HTR-8/SVneo (cell line): ENCODE data around the gene APOA4.

Source experiments
- DNase-seq: peaks from one replicate; pipeline ENCODE4 v3.0.0; 2011; ENCODE audit warnings: low spot score, mixed read lengths; ENCODE audit not compliant: insufficient read length
- FAIRE-seq: peaks from 2 replicates; lab custom pipeline; 2011; peaks lifted over from hg19 to GRCh38; lab: Jason Lieb, UNC

APOA4 gene

DNA sequence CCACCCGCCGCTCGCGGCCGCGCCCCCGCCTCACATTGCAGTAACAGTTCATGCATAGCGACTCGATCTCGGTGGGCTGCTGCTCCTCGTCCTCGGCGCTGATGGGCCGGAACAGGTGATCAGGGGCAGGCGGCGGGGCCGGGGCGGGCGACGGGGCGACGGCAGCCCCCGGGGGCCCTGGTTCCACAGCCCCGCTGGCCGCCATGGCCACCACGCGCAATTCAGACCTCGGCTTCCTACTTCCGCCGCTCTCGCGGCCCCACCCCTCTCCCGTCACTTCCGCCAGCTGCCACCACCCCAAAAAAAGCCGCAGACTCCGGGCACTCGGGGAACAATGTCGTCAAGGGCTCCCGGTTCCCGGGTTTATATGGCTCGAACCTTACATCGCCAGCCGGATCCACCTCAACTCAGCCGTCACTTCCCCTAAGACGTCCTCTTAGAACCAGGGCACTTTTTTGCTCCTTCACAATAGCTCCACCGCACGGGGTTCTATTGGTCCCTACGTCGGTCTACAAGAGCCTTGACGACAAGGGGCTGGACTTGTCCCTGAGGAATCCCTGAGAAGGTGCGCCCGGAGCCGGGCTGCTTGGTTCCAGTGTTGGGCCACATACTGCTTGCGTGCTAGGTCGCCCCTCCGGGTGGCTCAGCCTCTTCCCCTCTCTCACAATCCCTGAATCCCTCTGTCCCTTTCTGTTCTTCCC is 35.2 kb downstream of the APOA4 start, which contains the start of gene ZPR1:
TSS of gene ZPR1 (minus strand) at position 238 of the 701 bp plus-strand sequence. CDS start at position 205, 33 bp downstream.
- FAIRE-seq (peak; percentile 64), DNase-seq (peak; percentile 85)

DNA sequence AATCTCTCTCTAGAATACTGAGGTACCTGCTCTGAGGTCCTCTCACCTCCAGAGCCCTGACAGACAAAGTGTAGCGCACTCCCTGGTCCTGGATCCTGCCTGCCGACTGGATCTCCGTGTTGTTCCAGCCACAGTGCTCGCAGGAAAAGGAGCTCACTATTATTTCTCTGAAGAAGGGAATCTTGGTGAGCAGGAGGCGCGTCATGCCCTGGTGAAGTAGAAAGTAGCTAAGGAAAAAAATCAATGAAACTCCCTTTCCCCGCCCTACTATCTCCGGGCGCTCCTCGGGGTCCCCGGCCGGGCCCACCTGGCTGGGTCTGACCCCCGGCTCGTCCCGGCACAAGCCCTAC is 35.7 kb downstream of the APOA4 start:
- FAIRE-seq (peak; percentile 33), DNase-seq (no peak)

DNA sequence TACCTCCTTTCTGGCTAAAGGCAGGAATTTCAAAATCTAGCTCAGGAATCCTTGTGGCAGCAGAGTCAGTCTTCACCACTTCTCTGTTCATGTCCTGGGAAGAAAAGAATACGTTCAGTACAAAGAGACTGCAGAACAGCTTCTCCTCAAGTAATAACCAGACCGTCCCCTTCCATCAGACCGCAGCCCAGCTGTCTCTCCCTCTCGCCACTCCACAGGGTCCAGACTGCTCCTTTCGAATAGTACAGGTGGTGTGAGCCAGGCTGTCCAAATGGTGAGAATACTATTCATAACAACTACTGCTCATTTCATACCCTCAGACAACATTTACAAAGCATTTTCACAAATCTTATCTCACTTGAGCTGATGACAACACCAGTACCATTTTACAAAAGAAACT is 36.1 kb downstream of the APOA4 start:
- no peak for FAIRE-seq
- DNase-seq, result no peak

DNA sequence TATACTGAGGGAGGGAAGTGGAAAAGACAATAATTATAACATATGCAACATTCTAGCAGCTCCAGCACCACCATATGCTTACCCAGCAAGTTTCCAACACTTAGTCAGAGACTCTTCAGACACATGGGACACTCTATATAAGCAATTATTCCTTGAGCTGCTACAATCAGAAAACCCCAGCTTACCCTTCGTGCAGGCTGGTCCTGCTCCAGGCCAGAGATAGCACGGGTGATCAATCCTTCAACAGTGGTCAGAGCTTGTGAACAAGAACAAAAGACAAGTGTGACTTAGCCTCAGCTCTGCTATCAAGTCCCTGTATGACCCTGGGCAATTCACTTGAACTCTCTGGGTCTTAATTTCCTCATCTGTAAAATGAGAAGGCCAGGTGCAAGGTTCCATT is 36.8 kb downstream of the APOA4 start:
- DNase-seq (no peak), FAIRE-seq (no peak)

DNA sequence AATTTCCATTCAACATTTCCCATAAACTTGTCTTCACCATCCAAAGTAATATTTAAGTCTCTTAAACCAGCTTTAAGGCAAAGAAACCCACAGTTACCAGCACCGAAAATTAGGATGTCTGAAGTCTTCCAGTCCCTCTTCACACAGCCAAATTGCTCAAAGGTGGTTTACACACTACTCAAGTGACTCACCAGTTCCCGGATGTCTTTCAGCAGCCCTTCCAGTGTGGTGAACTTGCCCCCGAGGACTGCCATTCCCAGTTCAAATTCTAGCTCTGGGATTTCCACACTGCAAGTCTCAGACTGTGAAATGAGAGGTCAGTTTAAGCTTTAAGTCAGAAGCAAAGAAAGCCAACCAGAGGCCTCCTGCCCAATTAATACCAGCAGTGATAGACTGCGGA is 40.4 kb downstream of the APOA4 start:
- DNase-seq (no peak), FAIRE-seq (no peak)

DNA sequence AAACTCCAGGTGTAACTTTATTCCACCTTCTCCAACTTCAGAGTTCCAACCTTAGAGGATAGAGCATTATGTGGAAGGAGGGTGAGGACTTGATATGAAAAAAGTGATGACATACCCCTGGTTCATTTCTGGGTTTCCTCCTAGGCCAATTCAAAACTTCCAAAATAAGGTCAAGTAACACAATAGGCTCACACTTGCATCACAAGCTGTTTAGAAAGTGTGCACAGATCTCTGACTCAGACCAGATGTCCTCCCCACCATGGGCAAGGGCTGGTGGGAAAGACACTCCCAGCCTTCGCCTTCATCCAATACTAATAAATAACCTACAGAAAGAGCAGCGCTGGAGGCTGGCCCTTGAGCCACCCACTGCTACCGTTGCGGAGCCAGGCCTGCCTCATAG is 44.5 kb downstream of the APOA4 start:
- DNase-seq (no peak), FAIRE-seq (no peak)

DNA sequence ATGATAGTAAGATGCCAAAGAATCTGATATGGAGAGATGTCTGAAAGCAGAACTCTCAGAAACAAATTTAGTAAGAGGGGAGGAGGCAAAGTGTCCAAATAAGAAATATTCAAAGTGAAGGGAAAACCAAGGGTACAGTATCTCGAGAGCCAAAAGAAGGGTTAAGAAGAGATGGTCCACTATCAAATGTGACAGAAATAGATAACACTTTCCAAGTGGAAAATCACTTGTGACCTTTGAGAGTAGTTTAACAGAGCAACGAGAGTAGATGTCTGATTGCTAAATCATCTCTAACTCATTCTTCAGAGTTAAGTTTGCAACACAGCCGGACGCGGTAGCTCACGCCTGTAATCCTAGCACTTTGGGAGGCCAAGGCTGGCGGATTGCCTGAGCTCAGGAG is 46.0 kb downstream of the APOA4 start:
- FAIRE-seq, result no peak
- no peak for DNase-seq

DNA sequence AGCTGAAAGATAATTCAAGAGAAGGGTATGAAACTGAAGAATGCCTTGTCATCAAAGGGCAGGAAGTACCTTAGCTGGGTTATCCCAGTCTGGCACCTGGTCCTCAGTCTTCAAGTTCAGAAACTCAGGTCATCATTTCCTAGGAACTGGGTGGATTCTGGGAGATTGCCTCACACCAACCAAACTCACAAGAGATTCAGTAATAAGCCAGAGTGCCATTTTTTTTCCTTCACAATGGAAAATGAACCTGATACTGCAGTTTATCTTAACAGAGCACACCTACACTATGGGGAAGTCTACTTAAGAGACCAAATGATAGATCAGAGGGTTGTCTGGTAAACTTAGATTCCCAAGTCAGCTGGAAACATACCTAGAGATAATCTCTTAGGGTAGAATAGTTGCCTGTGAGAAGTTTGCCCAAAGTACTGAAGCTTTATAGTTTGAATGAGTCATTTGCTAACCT is 46.6 kb downstream of the APOA4 start:
- FAIRE-seq (no peak), DNase-seq (no peak)

DNA sequence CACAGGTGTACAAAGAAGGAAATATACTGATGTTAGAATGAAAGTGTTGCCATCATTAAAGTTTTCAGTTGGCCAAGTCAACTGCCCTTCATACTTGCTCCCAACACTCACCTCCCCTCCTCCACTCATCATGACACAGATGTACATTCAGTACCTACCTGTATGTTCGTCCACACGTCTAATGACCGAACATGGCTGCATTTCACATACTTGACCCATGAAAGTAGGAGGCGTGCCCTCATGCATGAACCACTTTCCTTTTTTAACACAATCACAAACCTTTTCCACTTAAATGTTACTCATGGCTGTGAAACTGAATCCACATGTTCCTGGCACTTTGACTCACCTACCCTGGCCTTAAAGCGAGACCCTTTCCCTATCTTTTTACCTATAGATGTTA is 47.1 kb downstream of the APOA4 start:
- FAIRE-seq, result peak; percentile 77

DNA sequence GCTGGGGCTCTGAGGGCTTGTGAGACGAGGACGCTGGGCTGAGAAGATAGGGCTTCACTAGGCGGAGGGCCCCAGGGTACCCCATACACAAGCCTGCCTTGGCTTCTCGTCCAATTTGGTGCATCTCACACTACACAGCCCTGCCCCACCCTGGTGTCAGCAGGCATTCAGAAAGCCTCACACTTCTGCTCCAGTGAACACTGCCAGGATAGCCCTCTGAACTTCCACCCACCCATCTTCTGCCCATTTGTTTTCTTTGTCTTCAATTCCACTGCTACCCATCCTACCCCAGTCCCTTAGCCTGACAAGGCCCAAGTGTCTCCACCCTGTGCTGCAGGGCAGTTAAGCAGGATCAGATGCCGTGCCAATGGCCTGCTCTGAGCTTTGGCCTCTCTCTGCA is 48.4 kb downstream of the APOA4 start:
- DNase-seq, result no peak
- no peak for FAIRE-seq

More for the DNA sequence above, 47.1 kb downstream of the APOA4 start:
- DNase-seq, result no peak

DNA sequence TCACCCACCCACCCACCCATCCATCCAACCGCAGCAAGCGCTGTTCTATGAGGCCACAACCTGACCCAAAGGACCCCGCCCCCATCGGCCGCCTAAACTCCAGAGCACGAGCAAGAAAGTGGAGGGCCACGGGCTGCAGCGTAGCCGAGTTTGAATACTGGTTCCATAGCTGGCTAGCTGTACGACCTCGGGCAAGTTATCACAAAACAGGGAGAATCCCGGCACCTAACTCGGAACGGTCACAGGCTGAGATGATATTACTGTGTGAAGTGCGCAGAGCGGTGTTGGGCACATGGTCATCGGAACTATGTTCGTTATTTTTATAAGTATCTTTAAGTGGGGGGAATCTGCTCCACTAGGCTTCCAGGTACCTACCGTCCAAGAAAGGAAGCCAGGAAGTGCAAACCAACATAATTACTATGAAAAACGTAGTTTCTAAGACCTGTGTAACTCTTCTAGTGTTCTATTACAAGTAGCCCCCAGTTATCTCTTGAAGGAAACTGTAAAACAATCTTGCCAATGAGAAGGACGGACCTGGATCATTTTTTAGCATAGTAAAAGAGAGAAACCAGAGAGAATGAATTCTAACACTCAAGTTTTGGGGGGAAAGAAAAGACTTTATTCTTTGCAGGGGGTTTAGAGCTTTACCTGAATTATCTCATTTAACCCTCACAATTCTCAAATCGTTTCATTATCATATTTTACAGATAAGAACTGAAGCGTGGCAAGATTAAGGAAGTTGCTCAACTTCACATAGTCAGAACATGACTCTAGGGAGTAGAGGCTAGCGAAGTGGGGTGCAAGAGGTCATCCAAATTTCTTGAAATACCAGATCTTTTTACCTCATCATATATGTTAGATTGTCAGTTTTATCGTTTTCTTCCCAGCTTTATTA is 49.7 kb downstream of the APOA4 start:
- DNase-seq, result no peak
- FAIRE-seq, result no peak

DNA sequence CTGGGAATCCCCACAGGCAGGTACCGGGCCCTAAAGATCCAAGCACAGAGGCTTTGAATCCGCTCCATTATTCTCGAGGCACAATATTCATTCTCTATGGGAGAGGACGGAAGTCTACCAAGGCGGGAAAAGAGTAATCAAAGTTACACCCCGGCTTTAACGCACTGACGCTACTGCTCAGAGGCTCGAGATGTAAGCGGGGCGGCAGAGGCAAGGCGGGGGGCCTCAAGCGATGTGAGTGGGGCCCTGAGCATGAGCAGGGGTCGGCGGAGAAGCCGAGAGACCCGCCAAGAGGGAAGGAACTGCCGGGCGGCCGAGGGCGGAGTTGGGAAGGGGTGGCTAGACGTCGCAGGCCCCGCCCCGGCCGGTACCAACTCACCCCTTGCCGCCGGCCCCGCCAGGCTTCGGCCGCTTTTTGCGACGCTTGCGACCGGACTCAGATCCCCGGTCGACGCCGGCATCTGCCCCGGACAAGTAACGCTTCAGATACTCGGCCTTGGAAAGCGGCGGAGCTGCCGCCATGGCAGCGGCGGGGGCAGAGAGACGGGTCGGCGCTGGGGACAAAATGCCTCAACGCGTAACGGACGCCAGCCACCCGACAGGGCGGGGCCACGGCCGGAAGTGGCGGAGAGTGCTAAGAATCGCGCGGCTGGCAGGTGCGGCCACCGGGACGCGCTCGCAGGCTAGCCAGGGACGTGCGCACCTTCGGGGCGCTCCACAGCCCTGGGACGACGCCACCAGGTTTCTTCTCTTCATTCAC is 50.5 kb downstream of the APOA4 start, which contains the start of gene BUD13:
TSS of gene BUD13 (minus strand) at position 545 of the 760 bp plus-strand sequence. CDS start at position 522, 23 bp downstream.
- peak; percentile 92 for FAIRE-seq
- DNase-seq, result peak; percentile 89

DNA sequence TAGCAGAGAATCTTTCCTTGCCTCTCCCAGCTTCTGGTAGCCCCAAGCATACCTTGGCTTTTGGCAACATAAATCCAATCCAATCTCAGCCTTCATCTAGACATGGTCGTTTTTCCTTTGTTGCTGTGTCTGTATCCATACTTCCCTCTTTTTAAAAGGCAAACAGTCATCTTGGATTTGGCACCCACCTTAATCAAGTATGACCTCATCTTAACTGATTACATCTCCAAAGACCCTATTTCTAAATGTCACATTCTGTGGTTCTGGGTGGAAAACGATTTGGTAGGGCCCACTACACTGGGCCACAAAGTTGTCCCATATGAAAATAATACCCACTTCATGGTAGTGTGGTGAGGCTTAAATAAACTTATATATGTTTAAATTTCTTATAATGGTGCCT is 51.2 kb downstream of the APOA4 start:
- FAIRE-seq (no peak), DNase-seq (no peak)
